ENCODE measurements around the gene FXYD1. TPM values are rescaled to one million over a fixed set of nuclear protein-coding genes. Genes with fewer than 3 reads are reported as not detected.
"Not testable (repeated sequence)": the region's sequence is repeated elsewhere in the genome, so short reads cannot be mapped to it uniquely, and the experiment has no call there.

FXYD1 gene
- total RNA-seq, 2 experiments from 2014 or later, result not detected

- no peak for ATAC-seq (ENCODE audit: low read depth)
- POLR2A ChIA-PET, result no interaction called here
- Mint-ChIP-seq H3K4me1 (peaks cover 12% of the 10 kb centered on the region), H3K36me3 (no peaks in the 10 kb centered on the region), H3K27me3 (peaks cover 10% of the 10 kb centered on the region), H3K9me3 (no peaks in the 10 kb centered on the region), H3K4me3 (no peak overlapping the region), H3K27ac (no peak overlapping the region)
- no peak for DNase-seq
Observed at GRCh38 chr19:35146746-35147459, 8.3 kb downstream of the FXYD1 start.

GRCh38 chr19:35149463-35149862 lies 10.8 kb downstream of the FXYD1 start:
- Mint-ChIP-seq H3K4me1 (peaks cover 19% of the 10 kb centered on the region), H3K27me3 (peaks cover 9% of the 10 kb centered on the region), H3K4me3 (no peak overlapping the region), H3K27ac (no peak overlapping the region), H3K9me3 (no peaks in the 10 kb centered on the region), H3K36me3 (no peaks in the 10 kb centered on the region)
- ATAC-seq (ENCODE audit: low read depth) (no peak), DNase-seq (no peak)
- POLR2A ChIA-PET, result no interaction called here

DNA sequence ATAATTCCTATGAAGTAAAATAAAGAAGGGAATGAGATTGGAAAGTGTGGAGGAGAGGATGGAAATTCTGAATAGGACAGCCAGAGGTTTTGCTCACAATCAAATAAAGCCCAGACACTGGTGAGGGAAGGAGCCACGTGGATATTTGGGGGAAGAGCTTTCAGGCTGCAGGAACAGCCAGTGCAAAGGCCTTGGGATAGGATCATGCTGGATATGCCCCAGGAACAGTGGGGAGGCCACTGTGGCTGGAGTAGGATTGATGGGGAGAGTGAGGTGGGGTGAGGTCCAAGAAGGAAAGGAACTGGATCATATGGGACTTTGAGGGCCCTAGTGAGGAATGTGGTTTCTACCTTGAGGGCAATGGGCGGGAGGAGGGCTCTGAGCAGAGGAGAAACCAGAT lies 11.8 kb downstream of the FXYD1 start:
- POLR2A ChIA-PET, result no interaction called here
- Mint-ChIP-seq H3K36me3 (no peaks in the 10 kb centered on the region), H3K9me3 (no peaks in the 10 kb centered on the region), H3K4me3 (no peak overlapping the region), H3K27ac (no peak overlapping the region), H3K27me3 (peaks cover 9% of the 10 kb centered on the region), H3K4me1 (peaks cover 19% of the 10 kb centered on the region)
- ATAC-seq (ENCODE audit: low read depth), result no peak
- no peak for DNase-seq

DNA sequence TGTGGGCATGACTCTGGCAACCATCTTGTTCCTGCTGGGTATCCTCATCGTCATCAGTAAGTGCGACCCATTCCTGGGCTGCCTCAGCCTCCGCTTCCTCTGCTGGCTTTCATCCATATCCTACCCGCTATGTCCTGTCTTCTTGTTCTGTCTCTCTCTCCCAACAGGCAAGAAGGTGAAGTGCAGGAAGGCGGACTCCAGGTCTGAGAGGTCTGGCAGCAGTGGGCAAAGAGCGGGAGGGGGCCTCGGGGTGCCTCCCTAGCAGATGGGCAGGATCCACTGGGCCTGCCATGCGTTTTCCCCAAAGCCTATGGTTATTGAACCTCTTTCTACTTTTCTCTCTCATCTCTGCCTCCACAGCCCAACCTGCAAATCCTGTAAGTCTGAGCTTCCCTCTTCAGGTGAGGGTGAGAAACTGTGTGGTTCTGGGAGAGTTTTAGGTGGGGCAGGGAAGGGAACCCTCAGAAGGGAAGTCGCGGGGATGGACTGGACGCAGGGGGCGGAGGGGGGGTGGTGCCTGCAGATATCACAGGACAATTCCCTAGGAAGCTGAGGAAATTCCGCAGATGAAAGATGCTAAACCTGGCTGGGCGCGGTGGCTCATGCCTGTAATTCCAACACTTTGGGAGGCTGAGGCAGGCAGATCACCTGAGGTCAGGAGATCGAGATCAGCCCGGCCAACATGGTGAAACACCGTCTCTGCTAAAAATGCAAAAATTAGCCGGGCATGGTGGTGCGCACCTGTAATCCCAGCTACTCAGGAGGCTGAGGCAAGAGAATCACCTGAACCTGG lies 12.8 kb downstream of the FXYD1 start:
- Mint-ChIP-seq H3K36me3 (peaks cover 8% of the 10 kb centered on the region), H3K4me1 (peaks cover 26% of the 10 kb centered on the region), H3K9me3 (no peaks in the 10 kb centered on the region), H3K27ac (peak overlapping the region; percentile 21), H3K27me3 (peaks cover 9% of the 10 kb centered on the region), H3K4me3 (no peak overlapping the region)
- no peak for DNase-seq
- no peak for ATAC-seq (ENCODE audit: low read depth)
- POLR2A ChIA-PET, result interaction anchor here (0.6 kb wide), 1 partner anchor 8 kb away, joined by 3 read pairs; no protein-coding TSS in a partner anchor

DNA sequence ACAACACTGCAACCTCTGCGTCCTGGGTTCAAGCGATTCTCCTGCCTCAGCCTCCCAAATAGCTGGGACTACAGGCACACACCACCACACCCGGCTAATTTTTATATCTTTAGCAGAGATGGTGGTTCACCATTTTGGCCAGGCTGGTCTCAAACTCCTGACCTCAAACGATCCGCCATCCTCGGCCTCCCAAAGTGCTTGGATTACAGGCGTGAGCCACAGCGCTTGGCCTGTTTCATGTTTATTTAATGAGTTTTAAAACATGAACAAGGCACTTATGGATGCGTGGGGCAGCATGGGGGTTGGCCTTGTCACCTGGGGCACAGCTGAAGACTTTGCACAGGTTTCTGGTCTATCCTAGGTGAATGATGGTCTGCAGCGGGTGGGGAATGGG lies 14.5 kb downstream of the FXYD1 start:
- H3K27ac Mint-ChIP-seq; H3K27me3 Mint-ChIP-seq; H3K9me3 Mint-ChIP-seq; DNase-seq; ATAC-seq (ENCODE audit: low read depth): not testable (repeated sequence)
- peaks cover 30% of the 10 kb centered on the region for H3K4me1 Mint-ChIP-seq
- H3K36me3 Mint-ChIP-seq, result peaks cover 19% of the 10 kb centered on the region
- POLR2A ChIA-PET, result interaction anchor here (0.6 to 3.2 kb wide), 11 partner anchors 12 to 112 kb away, joined by 3 to 40 read pairs (median 10); no protein-coding TSS in a partner anchor
- peak overlapping the region; percentile 98 for H3K4me3 Mint-ChIP-seq

- peak overlapping the region; percentile 93 for H3K27ac Mint-ChIP-seq
- H3K36me3 Mint-ChIP-seq, result peaks cover 27% of the 10 kb centered on the region
- peaks cover 9% of the 10 kb centered on the region for H3K27me3 Mint-ChIP-seq
- POLR2A ChIA-PET, result interaction anchor here (0.6 to 3.2 kb wide), 19 partner anchors 8 to 158 kb away, joined by 3 to 40 read pairs (median 5); no protein-coding TSS in a partner anchor
- H3K4me3 Mint-ChIP-seq, result peak overlapping the region; percentile 98
- ATAC-seq (ENCODE audit: low read depth), result peak; percentile 66
- H3K9me3 Mint-ChIP-seq, result no peaks in the 10 kb centered on the region
- peak; percentile 82 for DNase-seq
- peaks cover 34% of the 10 kb centered on the region for H3K4me1 Mint-ChIP-seq
Observed at GRCh38 chr19:35153701-35154524, 15.3 kb downstream of the FXYD1 start.

- Mint-ChIP-seq H3K9me3 (no peaks in the 10 kb centered on the region), H3K4me3 (peak within 1 kb of the TSS; percentile 98), H3K4me1 (peaks cover 38% of the 10 kb centered on the region), H3K36me3 (peaks cover 36% of the 10 kb centered on the region), H3K27me3 (peaks cover 9% of the 10 kb centered on the region), H3K27ac (peak within 1 kb of the TSS; percentile 93)
- peak; percentile 69 for ATAC-seq (ENCODE audit: low read depth)
- POLR2A ChIA-PET, result interaction anchor here (0.6 to 3.2 kb wide), 16 partner anchors 8 to 158 kb away, joined by 3 to 40 read pairs (median 5); no protein-coding TSS in a partner anchor
- DNase-seq, result peak; percentile 75
Observed at GRCh38 chr19:35154525-35155406, 16.1 kb downstream of the FXYD1 start, which contains the start of gene FXYD5. Gene FXYD5, plus strand, starts transcription at chr19:35154735. Its CDS starts 816 bp downstream, at chr19:35155551.

DNA sequence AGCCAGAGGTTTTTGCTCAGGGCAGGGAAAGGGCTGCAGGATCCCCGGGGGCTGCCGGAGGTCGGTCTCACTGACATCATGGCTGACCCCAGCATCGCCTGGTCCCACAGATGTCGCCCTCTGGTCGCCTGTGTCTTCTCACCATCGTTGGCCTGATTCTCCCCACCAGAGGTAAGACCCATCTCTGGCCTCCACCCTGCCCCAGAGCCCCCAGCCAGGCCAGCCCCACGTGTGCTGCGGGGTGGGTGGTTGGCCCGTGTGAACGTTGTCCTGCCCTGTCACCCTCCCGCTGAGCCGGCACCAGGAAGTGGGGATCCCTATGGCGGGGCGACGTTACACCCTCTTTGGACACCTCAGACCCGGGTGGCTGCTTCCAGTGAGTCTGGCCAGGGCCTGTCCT lies 16.8 kb downstream of the FXYD1 start:
- POLR2A ChIA-PET, result interaction anchor here (1.8 to 3.2 kb wide), 5 partner anchors 7 to 56 kb away, joined by 5 to 40 read pairs (median 19); no protein-coding TSS in a partner anchor
- Mint-ChIP-seq H3K9me3 (no peaks in the 10 kb centered on the region), H3K4me3 (peak overlapping the region; percentile 98), H3K27ac (peak overlapping the region; percentile 93), H3K27me3 (peaks cover 9% of the 10 kb centered on the region), H3K36me3 (peaks cover 42% of the 10 kb centered on the region), H3K4me1 (peaks cover 38% of the 10 kb centered on the region)
- ATAC-seq (ENCODE audit: low read depth) (peak; percentile 22), DNase-seq (peak; percentile 60)

- Mint-ChIP-seq H3K27me3 (peaks cover 9% of the 10 kb centered on the region), H3K36me3 (peaks cover 48% of the 10 kb centered on the region), H3K4me3 (peak overlapping the region; percentile 98), H3K9me3 (peaks cover 3% of the 10 kb centered on the region), H3K4me1 (peaks cover 36% of the 10 kb centered on the region), H3K27ac (peak overlapping the region; percentile 93)
- DNase-seq, result no peak
- no peak for ATAC-seq (ENCODE audit: low read depth)
- POLR2A ChIA-PET, result interaction anchor here (3.1 to 3.2 kb wide), 2 partner anchors 17 to 55 kb away, joined by 14 to 40 read pairs; no protein-coding TSS in a partner anchor
Observed at GRCh38 chr19:35155981-35156672, 17.5 kb downstream of the FXYD1 start.

- Mint-ChIP-seq H3K27me3 (peaks cover 8% of the 10 kb centered on the region), H3K4me3 (peak overlapping the region; percentile 98), H3K4me1 (peaks cover 36% of the 10 kb centered on the region), H3K27ac (peak overlapping the region; percentile 93), H3K9me3 (peaks cover 6% of the 10 kb centered on the region), H3K36me3 (peaks cover 53% of the 10 kb centered on the region)
- POLR2A ChIA-PET, result no interaction called here
- ATAC-seq (ENCODE audit: low read depth) (no peak), DNase-seq (no peak)
Observed at GRCh38 chr19:35156673-35157014, 18.0 kb downstream of the FXYD1 start.

- Mint-ChIP-seq H3K27me3 (peaks cover 4% of the 10 kb centered on the region), H3K27ac (no peak overlapping the region), H3K4me1 (peaks cover 36% of the 10 kb centered on the region), H3K4me3 (peak overlapping the region; percentile 43), H3K9me3 (peaks cover 11% of the 10 kb centered on the region), H3K36me3 (peaks cover 61% of the 10 kb centered on the region)
- ATAC-seq (ENCODE audit: low read depth), result no peak
- no peak for DNase-seq
- POLR2A ChIA-PET, result interaction anchor here (0.9 kb wide), 1 partner anchor 9 kb away, joined by 4 read pairs; no protein-coding TSS in a partner anchor
Observed at GRCh38 chr19:35157431-35157830, 18.8 kb downstream of the FXYD1 start.

Data from activated naive CD8-positive, alpha-beta T cell treated with anti-CD3 and anti-CD28 coated beads, Interleukin-2, amount 10 ng/mL, durations not matched to agents 7 days and 5 days (primary cell).